HepG2 (cell line): ENCODE measurements around the gene AFDN. TPM values are rescaled to one million over a fixed set of nuclear protein-coding genes. Genes with fewer than 3 reads are reported as not detected.

Source experiments
- AKAP8 ChIP-seq: sonication (generic); formaldehyde crosslinking; IDR thresholded peaks from 2 replicates; pipeline ENCODE4 v1.5.1; 2020; ENCODE audit warnings: mild to moderate bottlenecking, missing genetic modification reagents
- CC2D1A ChIP-seq: sonication (generic); formaldehyde crosslinking; IDR thresholded peaks from 2 replicates; pipeline ENCODE4 v1.8.1; 2023; ENCODE audit warnings: mild to moderate bottlenecking, missing genetic modification reagents
- HNRNPUL1 ChIP-seq: fragments of 200-400 bp; formaldehyde crosslinking; IDR thresholded peaks from 2 replicates; pipeline ENCODE4 v1.6.1; 2017; ENCODE audit warnings: low read depth, mild to moderate bottlenecking, low read length, moderate library complexity
- ISX ChIP-seq: sonication (generic); formaldehyde crosslinking; conservative IDR thresholded peaks from 2 replicates; pipeline ENCODE4 v1.5.0; 2020; ENCODE audit warnings: missing genetic modification reagents
- KLF11 ChIP-seq: IDR thresholded peaks from 2 replicates; pipeline ENCODE4 v1.6.1; 2016; ENCODE audit warnings: missing compliant biosample characterization
- KLF9 ChIP-seq: IDR thresholded peaks from 2 replicates; pipeline ENCODE4 v1.6.1; 2016; ENCODE audit warnings: low read depth
- NCOA2 ChIP-seq: sonication (generic); formaldehyde crosslinking; IDR thresholded peaks from 2 replicates; pipeline ENCODE4 v1.8.0; 2022; ENCODE audit warnings: inconsistent platforms
- NFE2L2 ChIP-seq: fragments of 150-350 bp; IDR thresholded peaks from 2 replicates; pipeline ENCODE4 v1.6.1; 2014; ENCODE audit warnings: low read length
- RAD51 ChIP-seq: fragments of 450-650 bp; IDR thresholded peaks from 2 replicates; pipeline ENCODE4 v1.6.1; 2016; ENCODE audit warnings: borderline replicate concordance
- RORA ChIP-seq: sonication (generic); formaldehyde crosslinking; IDR thresholded peaks from 2 replicates; pipeline ENCODE4 v1.5.0; 2020; ENCODE audit warnings: mild to moderate bottlenecking, missing genetic modification reagents, moderate library complexity
- SIN3A ChIP-seq: IDR thresholded peaks from 2 replicates; pipeline ENCODE4 v1.6.1; 2011; ENCODE audit warnings: low read depth, mild to moderate bottlenecking, control low read depth, low read length, borderline replicate concordance
- SIX1 ChIP-seq: sonication (generic); formaldehyde crosslinking; IDR thresholded peaks from 2 replicates; pipeline ENCODE4 v1.4.0; 2020; ENCODE audit warnings: missing genetic modification reagents, borderline replicate concordance
- SOX5 ChIP-seq: IDR thresholded peaks from 2 replicates; pipeline ENCODE4 v1.6.1; 2016; ENCODE audit warnings: borderline replicate concordance
- SPEN ChIP-seq: sonication (generic); formaldehyde crosslinking; IDR thresholded peaks from 2 replicates; pipeline ENCODE4 v1.5.1; 2020; ENCODE audit warnings: low read depth, mild to moderate bottlenecking, missing genetic modification reagents
- TBX3 ChIP-seq: fragments of 450-650 bp; IDR thresholded peaks from 2 replicates; pipeline ENCODE4 v1.6.1; 2017; ENCODE audit warnings: antibody characterized with exemption, mild to moderate bottlenecking, inconsistent platforms, borderline replicate concordance
- TEAD3 ChIP-seq: optimal IDR thresholded peaks from 2 replicates; pipeline ENCODE3; 2016; ENCODE audit warnings: borderline replicate concordance
- TMF1 ChIP-seq: sonication (generic); formaldehyde crosslinking; IDR thresholded peaks from 2 replicates; pipeline ENCODE4 v1.8.1; 2022; ENCODE audit warnings: low read depth, missing genetic modification reagents
- ZBTB21 ChIP-seq: sonication (generic); formaldehyde crosslinking; IDR thresholded peaks from 2 replicates; pipeline ENCODE4 v1.4.0; 2020; ENCODE audit warnings: missing genetic modification reagents
- ZC3H4 ChIP-seq: sonication (generic); formaldehyde crosslinking; IDR thresholded peaks from 2 replicates; pipeline ENCODE4 v1.4.0; 2020; ENCODE audit warnings: missing genetic modification reagents, borderline replicate concordance
- ZFP36L2 ChIP-seq: sonication (generic); formaldehyde crosslinking; IDR thresholded peaks from 2 replicates; pipeline ENCODE4 v1.4.0; 2020; ENCODE audit warnings: missing genetic modification reagents
- ZMYM2 ChIP-seq: sonication (generic); formaldehyde crosslinking; IDR thresholded peaks from 2 replicates; pipeline ENCODE4 v1.8.0; 2022; ENCODE audit warnings: mild to moderate bottlenecking, missing genetic modification reagents
- ZNF24 ChIP-seq: fragments of 450-650 bp; IDR thresholded peaks from 2 replicates; pipeline ENCODE4 v1.6.1; 2017; ENCODE audit warnings: antibody characterized with exemption, mild to moderate bottlenecking
- ZNF367 ChIP-seq: sonication (generic); formaldehyde crosslinking; IDR thresholded peaks from 2 replicates; pipeline ENCODE4 v1.4.0; 2020; ENCODE audit warnings: missing genetic modification reagents, borderline replicate concordance
- ZNF550 ChIP-seq: sonication (generic); formaldehyde crosslinking; IDR thresholded peaks from 2 replicates; pipeline ENCODE4 v1.4.0; 2020; ENCODE audit warnings: mild to moderate bottlenecking, missing genetic modification reagents, borderline replicate concordance
- ZNF605 ChIP-seq: sonication (generic); formaldehyde crosslinking; IDR thresholded peaks from 2 replicates; pipeline ENCODE4 v1.8.0; 2022; ENCODE audit warnings: mild to moderate bottlenecking, missing genetic modification reagents
- ZNF615 ChIP-seq: sonication (generic); formaldehyde crosslinking; IDR thresholded peaks from 2 replicates; pipeline ENCODE4 v1.5.0; 2020; ENCODE audit warnings: mild to moderate bottlenecking, missing genetic modification reagents, borderline replicate concordance
- ZNF773 ChIP-seq: sonication (generic); formaldehyde crosslinking; IDR thresholded peaks from 2 replicates; pipeline ENCODE4 v1.4.0; 2020; ENCODE audit warnings: missing genetic modification reagents, borderline replicate concordance
- ZNF777 ChIP-seq: sonication (generic); formaldehyde crosslinking; IDR thresholded peaks from 2 replicates; pipeline ENCODE4 v1.4.0; 2020; ENCODE audit warnings: missing genetic modification reagents
- ZSCAN21 ChIP-seq: sonication (generic); formaldehyde crosslinking; IDR thresholded peaks from 2 replicates; pipeline ENCODE4 v1.8.0; 2022; ENCODE audit warnings: mild to moderate bottlenecking, missing genetic modification reagents, moderate library complexity, borderline replicate concordance
- polyA plus RNA-seq, 8 experiments: library from polyadenylated mRNA; depleted of rRNA in 3 of 8; stranded (reverse) in 7 of 8; unstranded in 1 of 8; fragments of >200 nt; fragmentation: Illumina TruSeq in 4 of 8; extraction: Trizol in 4 of 8; gene quantifications; 2 replicates each; pipeline versions ENCODE4 v1.2.1 to v1.2.3, GENCODE V29; 2011 to 2016; ENCODE audit warnings: low read depth in 4 of 8, missing spikeins in 1 of 8, mixed read lengths in 1 of 8; ENCODE audit not compliant: insufficient read depth in 1 of 8
- total RNA-seq, 5 experiments: library from RNA; depleted of rRNA; stranded (reverse); fragments of >200 nt; fragmentation: Illumina TruSeq; extraction: Trizol; gene quantifications; 2 replicates each; pipeline ENCODE4 v1.2.3, GENCODE V29; 2016; ENCODE audit warnings: low read depth in 1 of 5
- TF ChIP-seq, protein P1 (sequence below): sonication (generic); formaldehyde crosslinking; IDR thresholded peaks from 2 replicates; pipeline ENCODE4 v1.4.0; 2020; ENCODE audit warnings: missing genetic modification reagents, borderline replicate concordance

Gene AFDN
- total and polyA plus RNA-seq, 2 of the 13 experiments (the other 11 are each of a cell fraction or from before 2014, with no cell fraction given): 136 to 151 TPM

GRCh38 chr6:167825332-167826229 lies 1.1 kb upstream of the AFDN start (continued):
- peak; percentile 59; the same call in 1 of the 2 replicates for TF ChIP-seq SIN3A
- peak; percentile 49 for TF ChIP-seq SPEN (CRISPR knock-in tag)
- no peak for TF ChIP-seq RORA (CRISPR knock-in tag)
- TF ChIP-seq CC2D1A (CRISPR knock-in tag): no peak
- peak; percentile 57 for TF ChIP-seq TEAD3
- TF ChIP-seq SOX5 (CRISPR knock-in tag): no peak
- TF ChIP-seq NFE2L2: no peak
- TF ChIP-seq, protein P1, sequence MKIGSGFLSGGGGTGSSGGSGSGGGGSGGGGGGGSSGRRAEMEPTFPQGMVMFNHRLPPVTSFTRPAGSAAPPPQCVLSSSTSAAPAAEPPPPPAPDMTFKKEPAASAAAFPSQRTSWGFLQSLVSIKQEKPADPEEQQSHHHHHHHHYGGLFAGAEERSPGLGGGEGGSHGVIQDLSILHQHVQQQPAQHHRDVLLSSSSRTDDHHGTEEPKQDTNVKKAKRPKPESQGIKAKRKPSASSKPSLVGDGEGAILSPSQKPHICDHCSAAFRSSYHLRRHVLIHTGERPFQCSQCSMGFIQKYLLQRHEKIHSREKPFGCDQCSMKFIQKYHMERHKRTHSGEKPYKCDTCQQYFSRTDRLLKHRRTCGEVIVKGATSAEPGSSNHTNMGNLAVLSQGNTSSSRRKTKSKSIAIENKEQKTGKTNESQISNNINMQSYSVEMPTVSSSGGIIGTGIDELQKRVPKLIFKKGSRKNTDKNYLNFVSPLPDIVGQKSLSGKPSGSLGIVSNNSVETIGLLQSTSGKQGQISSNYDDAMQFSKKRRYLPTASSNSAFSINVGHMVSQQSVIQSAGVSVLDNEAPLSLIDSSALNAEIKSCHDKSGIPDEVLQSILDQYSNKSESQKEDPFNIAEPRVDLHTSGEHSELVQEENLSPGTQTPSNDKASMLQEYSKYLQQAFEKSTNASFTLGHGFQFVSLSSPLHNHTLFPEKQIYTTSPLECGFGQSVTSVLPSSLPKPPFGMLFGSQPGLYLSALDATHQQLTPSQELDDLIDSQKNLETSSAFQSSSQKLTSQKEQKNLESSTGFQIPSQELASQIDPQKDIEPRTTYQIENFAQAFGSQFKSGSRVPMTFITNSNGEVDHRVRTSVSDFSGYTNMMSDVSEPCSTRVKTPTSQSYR (CRISPR knock-in tag): 0 out of 2 replicates have a peak, but pooled peaks have one; percentile 5
- no peak for TF ChIP-seq ZNF550 (CRISPR knock-in tag)
- no peak for TF ChIP-seq SIX1 (CRISPR knock-in tag)
- TF ChIP-seq ZBTB21: no peak
- no peak for TF ChIP-seq ZNF773
- TF ChIP-seq ZNF24: no peak
- TF ChIP-seq ZFP36L2 (CRISPR knock-in tag): no peak
- TF ChIP-seq KLF9 (CRISPR knock-in tag): no peak
- peak; percentile 18; the same call in 1 of the 2 replicates for TF ChIP-seq HNRNPUL1
- TF ChIP-seq ZNF367 (CRISPR knock-in tag): no peak
- peak; percentile 52; the same call in 1 of the 2 replicates for TF ChIP-seq ZNF605 (CRISPR knock-in tag)
- TF ChIP-seq ZNF777 (CRISPR knock-in tag): no peak
- TF ChIP-seq AKAP8 (CRISPR knock-in tag): peak; percentile 50; the same call in 1 of the 2 replicates
- TF ChIP-seq ZMYM2 (CRISPR knock-in tag): peak; percentile 75
- TF ChIP-seq KLF11 (CRISPR knock-in tag): no peak
- TF ChIP-seq NCOA2 (CRISPR knock-in tag): no peak; the same call in 1 of the 2 replicates
- TF ChIP-seq ZC3H4 (CRISPR knock-in tag): no peak
- TF ChIP-seq ISX (CRISPR knock-in tag): no peak
- no peak for TF ChIP-seq TBX3
- TF ChIP-seq RAD51: no peak
- TF ChIP-seq ZSCAN21: no peak
- no peak for TF ChIP-seq ZNF615
- no peak for TF ChIP-seq TMF1 (CRISPR knock-in tag)
